Body of pancreas (tissue), 4 donors: ENCODE measurements around the gene TMA7B. TPM values are rescaled to one million over a fixed set of nuclear protein-coding genes. Genes with fewer than 3 reads are reported as not detected.

Experiments used
- ATAC-seq: fragments of 150-250 bp; one replicate; pipeline ENCODE4 v1.9.1; 2016
- DNase-seq, 4 donors: peaks; one replicate each; pipeline ENCODE4 v3.0.0-alpha.2; 2019
- H3K27ac ChIP-seq, 4 donors: fragments of 200-600 bp; sonication (generic); 1 replicate in 3 of 4; 2 replicates in 1 of 4; pipeline versions ENCODE4 v1.5.1 to v1.6.1; 2016 to 2019; ENCODE audit warnings: mild to moderate bottlenecking in 1 of 4, mixed read lengths in 1 of 4, moderate library complexity in 1 of 4
- H3K27me3 ChIP-seq, 2 donors: fragments of 200-600 bp; sonication (generic); one replicate each; pipeline ENCODE4 v1.6.0; 2016; ENCODE audit warnings: mild to moderate bottlenecking in 1 of 2
- H3K36me3 ChIP-seq, 2 donors: fragments of 200-600 bp; sonication (generic); replicated peaks in 1 of 2; 2 replicates each; pipeline ENCODE4 v1.5.1; 2016; ENCODE audit warnings: low read depth in 2 of 2; ENCODE audit not compliant: insufficient read depth in 1 of 2
- H3K4me1 ChIP-seq: fragments of 200-600 bp; sonication (generic); one replicate; pipeline ENCODE4 v1.6.0; 2016
- H3K4me3 ChIP-seq, 2 donors: fragments of 200-600 bp; sonication (generic); 1 replicate in 1 of 2; 2 replicates in 1 of 2; pipeline ENCODE4 v1.5.1; 2016 to 2019
- H3K9me3 ChIP-seq, 3 donors: fragments of 200-600 bp; sonication (generic); 1 replicate in 2 of 3; 2 replicates in 1 of 3; pipeline ENCODE4 v1.5.1; 2016
- CTCF ChIP-seq, 7 experiments: fragments of 450-650 bp in 4 of 7; fragments of 200-600 bp in 3 of 7; sonication (generic) in 3 of 7; IDR thresholded peaks; one replicate each; pipeline ENCODE4 v1.5.1; 2016 to 2019; ENCODE audit warnings: antibody characterized with exemption in 7 of 7
- POLR2A ChIP-seq, 3 donors: fragments of 450-650 bp; IDR thresholded peaks; one replicate each; pipeline ENCODE4 v1.6.1; 2016; ENCODE audit warnings: antibody characterized with exemption in 3 of 3, mild to moderate bottlenecking in 2 of 3
- WGBS, 2 donors: methylation state at CpG; one replicate each; pipeline ENCODE4 v1.1.5; 2017; 5-methylcytosine and 5-hydroxymethylcytosine counted together
- intact Hi-C: fragments of 100-400 bp; cut with DNase I; formaldehyde crosslinking; loops from one replicate; pipeline ENCODE4 v1.15.1; 2023
- total RNA-seq, 2 donors: library from RNA; depleted of rRNA; stranded (reverse); fragments of >200 nt; gene quantifications; one replicate each; pipeline ENCODE4 v1.1.0, GENCODE V29; 2016

TMA7B gene
- total RNA-seq, 2 donors from 2014 or later = not detected

- Histone ChIP-seq H3K27me3 (no peaks in the 10 kb centered on the region), H3K9me3 (no peaks in the 10 kb centered on the region), H3K4me3 (no peak overlapping the region), H3K36me3 (no peaks in the 10 kb centered on the region), H3K27ac (no peak overlapping the region), H3K4me1 (peaks cover 23% of the 10 kb centered on the region)
- WGBS, 2 donors = 75 to 84% methylated on average over 9 to 11 of the region's 11 CpGs
- intact Hi-C loops = no loop called here
- DNase-seq (no peak), ATAC-seq (no peak)
- TF ChIP-seq POLR2A (IDR thresholded peaks at IDR 0.05) (no peak), CTCF (IDR thresholded peaks at IDR 0.05) (no peak)
These were observed 16.0 kb upstream of the TMA7B start for GRCh38 chr22:39943953-39944872.

GRCh38 chr22:39946126-39946502, 14.1 kb upstream of the TMA7B start:
- WGBS, 2 donors = 90 to 92% methylated on average over 4 of the region's 4 CpGs
- Histone ChIP-seq H3K27ac (peak overlapping the region in 2 of 4 donors; percentile 74 to 75), H3K4me1 (peaks cover 23% of the 10 kb centered on the region), H3K4me3 (no peak overlapping the region), H3K27me3 (no peaks in the 10 kb centered on the region), H3K9me3 (no peaks in the 10 kb centered on the region), H3K36me3 (no peaks in the 10 kb centered on the region)
- no peak for TF ChIP-seq CTCF (IDR thresholded peaks at IDR 0.05)
- no peak for TF ChIP-seq POLR2A (IDR thresholded peaks at IDR 0.05)
- intact Hi-C loops = no loop called here
- no peak for ATAC-seq
- DNase-seq = no peak

GRCh38 chr22:39946503-39947219, 13.5 kb upstream of the TMA7B start:
- DNase-seq = peak; percentile 29 to 67 (median 62)
- no peaks in the 10 kb centered on the region for H3K36me3 ChIP-seq
- no peak overlapping the region for H3K4me3 ChIP-seq

More at GRCh38 chr22:39946503-39947219, 13.5 kb upstream of the TMA7B start:
- 36 to 48% methylated on average over 6 to 8 of the region's 8 CpGs for WGBS, 2 donors
- peaks cover 23% of the 10 kb centered on the region for H3K4me1 ChIP-seq
- TF ChIP-seq CTCF (IDR thresholded peaks at IDR 0.05) (no peak), POLR2A (IDR thresholded peaks at IDR 0.05) (no peak)
- ATAC-seq = peak; percentile 86
- intact Hi-C loops = no loop called here
- no peaks in the 10 kb centered on the region for H3K9me3 ChIP-seq
- H3K27me3 ChIP-seq = no peaks in the 10 kb centered on the region
- H3K27ac ChIP-seq = peak overlapping the region; percentile 25 to 75 (median 74)
